Psoas muscle (tissue), 8 donors: ENCODE data around the gene MTSS2. TPM values are rescaled to one million over a fixed set of nuclear protein-coding genes. Genes with fewer than 3 reads are reported as not detected.

ENCODE experiments used
- ATAC-seq, 4 donors: fragments of 200-7000 bp; cut with Tn5 transposase; one replicate each; pipeline ENCODE4 v1.9.1; 2020; ENCODE audit warnings: moderate library complexity in 3 of 4, mild to moderate bottlenecking in 2 of 4
- DNase-seq, 2 donors: peaks; one replicate each; pipeline ENCODE4 v3.0.0-alpha.2; 2020
- H3K27ac ChIP-seq: fragments of 200-600 bp; one replicate; pipeline ENCODE4 v1.8.0; 2022
- H3K27me3 ChIP-seq, 3 donors: fragments of 200-600 bp in 1 of 3; one replicate each; pipeline versions ENCODE4 v1.6.1 to v1.8.0; 2013 to 2022; ENCODE audit warnings: low read length in 2 of 3, mild to moderate bottlenecking in 2 of 3, moderate library complexity in 1 of 3; ENCODE audit not compliant: insufficient read depth in 3 of 3
- H3K36me3 ChIP-seq, 2 donors: fragments of 200-600 bp in 1 of 2; one replicate each; pipeline versions ENCODE4 v1.6.1 to v1.8.0; 2013 to 2022; ENCODE audit warnings: low read depth in 1 of 2, mild to moderate bottlenecking in 1 of 2, moderate library complexity in 1 of 2; ENCODE audit not compliant: insufficient read depth in 1 of 2
- H3K4me1 ChIP-seq: fragments of 200-600 bp; one replicate; pipeline ENCODE4 v1.8.0; 2022
- H3K4me3 ChIP-seq: fragments of 200-600 bp; one replicate; pipeline ENCODE4 v1.8.0; 2022; ENCODE audit warnings: mild to moderate bottlenecking
- H3K9me3 ChIP-seq: fragments of 200-600 bp; one replicate; pipeline ENCODE4 v1.8.0; 2022
- CTCF ChIP-seq: fragments of 200-600 bp; IDR thresholded peaks from one replicate; pipeline ENCODE4 v1.8.0; 2022; ENCODE audit warnings: antibody characterized with exemption
- WGBS, 3 donors: extraction: QIAGEN DNeasy Blood & Tissue Kit; methylation state at CpG; one replicate each; pipeline versions ENCODE4 v1.1.6 to v1.1.7; 2013; 5-methylcytosine and 5-hydroxymethylcytosine counted together
- intact Hi-C, 2 donors: fragments of 100-400 bp; cut with DNase I; formaldehyde crosslinking; loops; one replicate each; pipeline versions ENCODE4 v1.11.0 to v1.14.2; 2022
- polyA plus RNA-seq, 3 donors: library from polyadenylated mRNA; stranded (reverse); fragments of 200-250 nt; gene quantifications; one replicate each; pipeline ENCODE4 v1.2.3, GENCODE V29; 2013
- total RNA-seq, 4 donors: library from RNA; stranded (reverse); fragmentation: NEBNext Ultra II Directional in 2 of 4; extraction: Animal tissue kit (Norgen Biotek cat#: 25700) in 2 of 4; gene quantifications; one replicate each; pipeline versions ENCODE4 v1.2.1 to v1.2.4, GENCODE V29; 2021 to 2023
- donor health status: healthy with polysubstance abuse.
- donor health status: DM: no; HTN: no; CAD: no; lungs with moderate emphysema.
- donor health status: Bipolar disorder and iron deficiency.
- donor health status: healthy.
- donor health status: DM: yes; HTN: yes; CAD: no.
- donor health status: DM: no; HTN: no; CAD: no.
- donor health status: DM: no; HTN: no; CAD: no.
- donor health status: DM: yes; HTN: yes; CAD: no.

MTSS2 gene
- total and polyA plus RNA-seq, 7 donors = 50.0 to 166 (median 107) TPM

GRCh38 chr16:70702624-70703023 lies 16.8 kb upstream of the MTSS2 start:
- 56 to 68% (median 60%) methylated on average over 8 of the region's 8 CpGs for WGBS, 3 donors
- intact Hi-C loops = loop anchor here in 1 of 2 donors (5.0 kb wide), 1 partner anchor 35 kb away; no protein-coding TSS in a partner anchor
- Histone ChIP-seq H3K9me3 (no peaks in the 10 kb centered on the region), H3K4me3 (no peak overlapping the region), H3K27me3 (no peaks in the 10 kb centered on the region), H3K27ac (peak overlapping the region; percentile 85), H3K36me3 (no peaks in the 10 kb centered on the region), H3K4me1 (peaks cover 68% of the 10 kb centered on the region)
- DNase-seq (no peak), ATAC-seq (no peak)
- no peak for TF ChIP-seq CTCF

- peaks cover 74% of the 10 kb centered on the region for H3K4me1 ChIP-seq
Observed at GRCh38 chr16:70701998-70702397, 16.1 kb upstream of the MTSS2 start.

GRCh38 chr16:70701596-70701995 lies 15.7 kb upstream of the MTSS2 start:
- DNase-seq (no peak), ATAC-seq (no peak)
- no peak overlapping the region for H3K4me3 ChIP-seq
- peak overlapping the region; percentile 85 for H3K27ac ChIP-seq
- 51 to 68% (median 63%) methylated on average over 9 of the region's 9 CpGs for WGBS, 3 donors
- intact Hi-C loops = loop anchor here in 1 of 2 donors (5.0 kb wide), 1 partner anchor 36 kb away; no protein-coding TSS in a partner anchor
- peaks cover 78% of the 10 kb centered on the region for H3K4me1 ChIP-seq
- H3K9me3 ChIP-seq = no peaks in the 10 kb centered on the region
- no peaks in the 10 kb centered on the region for H3K36me3 ChIP-seq
- TF ChIP-seq CTCF = no peak
- H3K27me3 ChIP-seq = no peaks in the 10 kb centered on the region

More at GRCh38 chr16:70701998-70702397, 16.1 kb upstream of the MTSS2 start:
- intact Hi-C loops = loop anchor here in 1 of 2 donors (5.0 kb wide), 1 partner anchor 35 kb away; no protein-coding TSS in a partner anchor
- DNase-seq = no peak
- Histone ChIP-seq H3K27me3 (no peaks in the 10 kb centered on the region), H3K4me3 (no peak overlapping the region), H3K27ac (peak overlapping the region; percentile 85), H3K36me3 (no peaks in the 10 kb centered on the region), H3K9me3 (no peaks in the 10 kb centered on the region)
- 85 to 92% (median 89%) methylated on average over 8 of the region's 8 CpGs for WGBS, 3 donors
- ATAC-seq = no peak
- TF ChIP-seq CTCF = no peak

GRCh38 chr16:70701036-70701435 lies 15.2 kb upstream of the MTSS2 start:
- 54 to 65% (median 56%) methylated on average over 3 of the region's 3 CpGs for WGBS, 3 donors
- peak overlapping the region; percentile 85 for H3K27ac ChIP-seq
- intact Hi-C loops = loop anchor here in 1 of 2 donors (5.0 kb wide), 1 partner anchor 36 kb away; no protein-coding TSS in a partner anchor

More at GRCh38 chr16:70701036-70701435, 15.2 kb upstream of the MTSS2 start:
- TF ChIP-seq CTCF = no peak
- Histone ChIP-seq H3K27me3 (no peaks in the 10 kb centered on the region), H3K4me1 (peaks cover 84% of the 10 kb centered on the region), H3K9me3 (no peaks in the 10 kb centered on the region), H3K4me3 (no peak overlapping the region), H3K36me3 (no peaks in the 10 kb centered on the region)
- no peak for ATAC-seq
- no peak for DNase-seq
